Measurements from ENCODE around the gene ITGB3.
"Not testable (repeated sequence)": the region's sequence is repeated elsewhere in the genome, so short reads cannot be mapped to it uniquely, and the experiment has no call there.

The ITGB3 gene

DNA sequence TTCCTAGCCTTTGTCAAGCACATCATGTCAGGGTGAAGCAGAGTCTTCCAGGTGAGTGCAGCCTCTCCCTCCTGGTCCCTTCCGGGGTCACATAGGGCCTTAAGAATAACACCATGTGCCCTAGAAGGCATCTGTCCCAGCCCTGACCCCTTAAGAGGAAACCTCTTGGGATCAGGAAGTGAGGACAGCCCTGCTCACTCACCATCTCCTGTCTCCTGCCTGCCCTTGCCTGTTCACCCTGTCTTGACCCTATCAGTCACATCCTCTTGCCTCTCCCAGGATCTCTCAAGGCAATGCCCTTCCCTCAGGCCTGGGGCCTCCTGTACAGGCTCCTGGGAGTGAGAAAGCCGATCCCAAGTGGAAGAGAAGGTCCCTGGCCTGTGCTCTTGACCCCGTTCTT, 30.6 kb upstream of the ITGB3 start:
- DNase-seq (ENCODE audit: low spot score) = no peak

DNA sequence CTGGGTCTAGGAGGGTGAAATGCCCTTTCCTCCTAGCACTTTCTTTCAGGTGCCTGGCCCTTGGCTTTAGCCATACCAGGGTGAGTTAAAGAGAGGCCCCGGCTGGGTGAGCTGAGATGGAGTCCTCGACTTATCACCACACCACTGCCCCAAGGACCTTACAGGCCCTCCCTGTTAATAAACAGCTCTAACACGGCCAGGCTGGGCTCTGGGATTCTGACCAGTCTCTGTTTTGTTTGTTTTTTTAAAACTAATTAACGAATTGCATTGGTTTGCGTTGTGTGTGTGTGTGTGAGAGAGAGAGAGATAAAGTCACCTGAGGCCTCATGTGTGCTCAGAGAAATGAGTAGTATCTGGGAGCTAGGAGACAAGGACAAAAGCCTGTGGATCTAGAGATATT, 30.2 kb upstream of the ITGB3 start:
- DNase-seq (ENCODE audit: low spot score) = no peak

DNA sequence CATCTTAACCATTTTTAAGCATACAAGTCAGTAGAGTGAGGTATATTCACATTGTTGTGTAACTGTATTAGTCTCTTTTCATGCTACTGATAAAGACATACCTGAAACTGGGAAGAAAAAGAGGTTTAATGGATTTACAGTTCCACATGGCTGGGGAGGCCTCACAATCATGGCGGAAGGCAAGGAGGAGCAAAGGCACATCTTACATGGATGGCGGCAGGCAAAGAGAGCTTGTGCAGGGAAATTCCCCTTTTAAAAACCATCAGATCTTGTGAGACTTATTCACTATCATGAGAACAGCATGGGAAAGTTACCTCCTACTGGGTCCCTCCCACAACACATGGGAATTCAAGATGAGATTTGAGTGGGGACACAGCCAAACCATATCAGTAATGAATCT, 29.6 kb upstream of the ITGB3 start:
- DNase-seq (ENCODE audit: low spot score) = not testable (repeated sequence)

GRCh38 chr17:47224966-47225365, 28.7 kb upstream of the ITGB3 start:
- DNase-seq (ENCODE audit: low spot score) = no peak

DNA sequence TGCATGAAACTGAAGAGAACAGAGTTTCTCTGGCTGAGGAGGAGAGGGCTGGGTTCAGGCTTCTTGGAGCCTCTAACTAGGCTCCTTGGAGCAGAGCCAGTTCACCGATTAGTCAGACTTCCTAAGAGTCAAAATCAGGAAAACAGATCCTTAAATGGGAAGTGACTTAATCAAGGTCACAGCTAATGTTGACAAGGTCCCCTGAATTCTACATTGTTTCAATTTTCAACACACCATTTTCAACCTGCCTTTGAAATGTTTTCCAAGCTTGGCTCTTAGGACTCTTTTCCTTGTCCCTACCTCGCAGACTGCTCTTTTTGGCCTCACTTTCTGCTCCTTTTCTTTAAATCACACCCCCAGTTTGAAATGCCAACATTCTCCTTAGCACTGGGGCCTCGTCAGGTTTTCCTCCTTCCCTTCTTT, 28.2 kb upstream of the ITGB3 start:
- no peak for DNase-seq (ENCODE audit: low spot score)

DNA sequence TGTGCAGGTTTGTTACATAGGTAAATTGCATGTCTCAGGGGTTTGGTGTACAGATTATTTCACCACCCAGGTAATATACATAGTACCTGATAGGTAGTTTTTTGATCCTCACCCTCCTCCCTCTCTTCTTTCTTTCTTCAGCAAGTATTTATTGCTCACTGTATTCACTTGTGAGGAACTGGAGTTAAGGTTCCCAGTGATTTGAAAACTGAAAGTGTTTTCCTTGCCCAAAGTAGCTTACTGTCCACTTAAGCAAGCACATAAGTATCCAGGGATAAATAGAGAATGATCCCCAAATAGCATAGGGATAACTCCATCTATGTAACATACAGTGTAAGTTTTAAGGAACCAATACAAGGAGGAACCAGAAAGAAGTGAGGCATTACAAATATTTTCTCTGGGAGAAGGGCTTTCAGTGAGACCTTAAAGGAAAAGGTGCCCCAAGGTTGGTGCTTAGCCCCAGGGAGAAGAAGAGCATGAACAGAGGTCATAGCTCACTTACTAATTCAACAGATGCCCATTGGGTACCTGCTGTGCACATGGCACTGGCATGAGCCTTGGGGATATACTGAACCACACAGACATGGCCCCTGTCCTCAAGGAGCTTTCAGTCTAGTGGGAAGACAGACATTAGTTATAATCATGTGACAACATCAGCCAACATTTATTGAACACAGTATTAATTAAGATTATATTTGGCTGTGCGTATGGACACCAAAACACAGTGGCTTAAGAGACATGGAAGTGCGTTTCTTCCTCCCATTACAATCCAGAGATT, 27.5 kb upstream of the ITGB3 start:
- DNase-seq (ENCODE audit: low spot score) = no peak

- no peak for DNase-seq (ENCODE audit: low spot score)
Observed at GRCh38 chr17:47227862-47228261, 25.8 kb upstream of the ITGB3 start.

GRCh38 chr17:47229535-47230443, 23.8 kb upstream of the ITGB3 start:
- DNase-seq (ENCODE audit: low spot score) = peak; percentile 87

- no peak for DNase-seq (ENCODE audit: low spot score)
Observed at GRCh38 chr17:47230864-47231263, 22.8 kb upstream of the ITGB3 start.

- DNase-seq (ENCODE audit: low spot score) = no peak
Observed at GRCh38 chr17:47231334-47231733, 22.3 kb upstream of the ITGB3 start.

GRCh38 chr17:47231866-47232265, 21.8 kb upstream of the ITGB3 start:
- no peak for DNase-seq (ENCODE audit: low spot score)

GRCh38 chr17:47232465-47232864, 21.2 kb upstream of the ITGB3 start:
- no peak for DNase-seq (ENCODE audit: low spot score)

DNA sequence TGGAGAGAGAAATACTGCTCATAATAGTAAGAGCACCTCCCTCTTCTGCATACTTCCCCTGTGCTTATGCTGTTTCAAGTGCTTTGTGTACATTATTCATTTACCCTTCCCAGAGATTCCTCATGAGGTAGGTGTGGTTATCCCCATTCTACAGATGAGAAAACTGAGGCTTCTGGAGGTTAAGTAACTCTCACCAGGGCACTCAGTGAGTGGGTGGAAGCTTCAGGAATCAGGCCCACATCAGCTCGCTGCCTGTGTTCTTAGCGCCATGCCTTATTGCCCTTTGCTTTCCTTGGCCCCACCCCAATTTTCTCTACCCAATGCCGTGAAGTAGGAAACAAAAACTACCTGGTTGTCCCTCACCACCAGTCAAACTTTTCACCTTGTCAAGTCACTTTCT, 18.1 kb upstream of the ITGB3 start:
- no peak for DNase-seq (ENCODE audit: low spot score)

DNA sequence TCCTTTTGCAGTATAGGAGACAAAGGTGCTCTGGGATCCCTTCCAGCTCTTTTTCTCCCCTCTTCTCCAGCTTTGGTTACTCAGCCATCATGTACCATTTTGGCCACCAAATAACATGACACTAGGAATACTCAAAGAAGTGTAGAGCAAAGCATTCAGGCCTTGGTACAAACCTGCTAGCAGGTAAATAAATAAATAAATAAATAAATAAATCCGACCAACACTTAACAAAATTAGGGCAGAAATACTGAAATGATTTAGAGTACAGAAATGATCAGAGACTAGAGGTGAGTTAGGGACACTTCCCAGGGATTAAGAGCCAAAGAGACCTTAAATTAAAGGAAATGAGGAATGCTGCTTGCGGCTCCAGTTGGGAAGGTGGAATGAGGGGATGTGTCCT, 17.7 kb upstream of the ITGB3 start:
- DNase-seq (ENCODE audit: low spot score) = no peak

DNA sequence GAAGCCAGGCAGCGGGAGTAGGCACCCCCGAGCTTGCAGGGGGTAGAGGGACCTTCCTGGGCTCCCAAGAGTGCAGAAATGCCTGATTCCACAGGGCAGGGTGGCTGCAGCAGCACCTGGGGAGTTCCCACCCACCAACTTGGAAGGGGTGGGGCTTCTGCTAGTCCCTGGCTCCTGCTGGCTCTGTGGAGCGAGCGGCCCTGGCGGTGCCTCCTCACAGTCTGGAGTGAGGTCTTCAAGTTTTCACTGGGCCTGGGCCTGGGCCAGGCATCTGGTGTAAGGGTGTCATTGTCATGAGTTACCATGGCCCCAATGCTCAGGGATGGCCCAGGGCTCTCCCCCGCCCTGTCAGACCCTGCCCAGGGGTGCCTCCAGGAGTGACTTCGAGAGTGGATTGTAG, 15.8 kb upstream of the ITGB3 start:
- no peak for DNase-seq (ENCODE audit: low spot score)

GRCh38 chr17:47238321-47239010, 15.2 kb upstream of the ITGB3 start:
- DNase-seq (ENCODE audit: low spot score) = no peak

GRCh38 chr17:47239619-47239966, 14.0 kb upstream of the ITGB3 start:
- DNase-seq (ENCODE audit: low spot score) = no peak

DNA sequence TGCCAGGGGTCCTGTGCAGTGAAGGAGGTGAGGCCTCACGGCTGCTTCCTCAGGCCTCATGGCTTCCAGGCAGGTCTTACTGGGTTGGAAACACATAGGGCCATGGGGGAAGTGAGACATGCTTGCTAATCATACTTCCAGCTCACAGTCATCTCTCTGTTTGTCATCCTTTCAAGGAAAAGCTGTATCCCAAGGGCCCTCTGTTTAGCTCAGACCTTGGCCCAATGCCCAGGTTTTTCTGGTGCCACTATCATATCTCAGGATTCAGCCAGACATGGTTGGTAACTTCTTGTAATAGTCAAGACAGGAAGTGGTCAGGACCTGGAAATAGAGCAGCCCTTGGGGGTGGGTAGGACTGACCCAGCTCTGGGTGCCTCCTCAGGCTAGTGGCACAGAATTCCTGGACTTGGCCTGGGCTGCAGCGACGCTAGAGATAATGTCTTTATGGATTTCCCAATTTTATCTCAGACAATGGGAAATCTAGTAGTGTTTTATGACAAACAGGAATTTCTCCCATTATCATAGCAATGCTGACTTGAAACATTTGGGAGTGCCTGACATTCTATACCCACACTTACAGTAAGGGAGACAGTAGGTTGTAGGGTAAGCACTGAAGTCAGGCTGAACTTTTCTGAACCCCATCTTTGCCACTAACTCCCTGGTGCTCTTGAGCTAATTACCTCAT, 13.5 kb upstream of the ITGB3 start:
- no peak for DNase-seq (ENCODE audit: low spot score)

- no peak for DNase-seq (ENCODE audit: low spot score)
Observed at GRCh38 chr17:47240806-47241205, 12.8 kb upstream of the ITGB3 start.

DNA sequence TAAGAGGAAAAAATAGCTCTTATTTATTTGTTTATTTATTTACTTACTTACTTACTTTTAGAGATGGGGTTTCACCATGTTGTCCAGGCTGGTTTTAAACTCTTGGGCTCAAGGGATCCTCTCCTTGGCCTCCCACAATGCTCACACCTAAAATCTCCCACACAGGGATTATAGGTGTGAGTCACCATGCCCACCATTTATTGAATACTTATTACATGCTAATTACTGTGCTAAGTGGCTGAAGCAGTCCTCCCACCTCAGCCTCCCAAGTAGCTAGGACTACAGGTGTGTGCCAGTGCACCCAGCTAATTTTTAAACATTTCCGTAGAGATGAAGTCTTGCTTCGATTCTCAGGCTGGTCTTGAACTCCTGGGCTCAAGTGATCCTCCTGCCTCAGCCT, 11.0 kb upstream of the ITGB3 start:
- no peak for DNase-seq (ENCODE audit: low spot score)

GRCh38 chr17:47243737-47244598, 9.7 kb upstream of the ITGB3 start:
- no peak for DNase-seq (ENCODE audit: low spot score)

Measured in ecto neural progenitor cell (in vitro differentiated cells).